MCF 10A (cell line): Measurements from ENCODE around the gene C10orf143. TPM values are rescaled to one million over a fixed set of nuclear protein-coding genes. Genes with fewer than 3 reads are reported as not detected.

ENCODE experiments used
- BruUV-seq: library from RNA; stranded (reverse); fragments of 400-500 nt; replicated peaks from 2 replicates; lab custom pipeline; 2021; lab: Mats Ljungman, UMichigan
- CTCF ChIA-PET: fragments of 300-600 bp; sonication (Branson Sonifier 250); formaldehyde crosslinking; extraction: SDS; loops from one replicate; lab custom pipeline; 2021; ENCODE audit warnings: antibody characterized with exemption, inconsistent platforms; lab: Yijun Ruan, JAX
- POLR2A ChIA-PET: fragments of 300-600, 350-650 bp; sonication (Branson Sonifier 250); formaldehyde crosslinking; extraction: SDS; loops from one replicate; lab custom pipeline; 2020; ENCODE audit warnings: antibody characterized with exemption, inconsistent platforms; lab: Yijun Ruan, JAX
- DNase-seq: peaks from one replicate; pipeline ENCODE4 v3.0.0-alpha.2; 2018; ENCODE audit not compliant: unreplicated experiment
- H3K27ac Mint-ChIP-seq: one replicate; pipeline ENCODE4 v1.8.0; 2022; ENCODE audit warnings: mild to moderate bottlenecking, low read depth, mixed read lengths; ENCODE audit not compliant: unreplicated experiment
- H3K27me3 Mint-ChIP-seq: one replicate; pipeline ENCODE4 v1.8.0; 2022; ENCODE audit warnings: mixed read lengths; ENCODE audit not compliant: insufficient read depth, unreplicated experiment
- H3K36me3 Mint-ChIP-seq: one replicate; pipeline ENCODE4 v1.8.0; 2022; ENCODE audit warnings: mild to moderate bottlenecking, moderate library complexity, mixed read lengths; ENCODE audit not compliant: insufficient read depth, unreplicated experiment
- H3K4me1 Mint-ChIP-seq: one replicate; pipeline ENCODE4 v1.8.0; 2022; ENCODE audit warnings: mixed read lengths; ENCODE audit not compliant: insufficient read depth, unreplicated experiment
- H3K4me3 Mint-ChIP-seq: one replicate; pipeline ENCODE4 v1.8.0; 2022; ENCODE audit warnings: mild to moderate bottlenecking, moderate library complexity, mixed read lengths; ENCODE audit not compliant: unreplicated experiment
- H3K9me3 Mint-ChIP-seq: one replicate; pipeline ENCODE4 v1.8.0; 2022; ENCODE audit warnings: mixed read lengths; ENCODE audit not compliant: unreplicated experiment
- CTCF ChIP-seq: fragments of 200-600 bp; IDR thresholded peaks from one replicate; pipeline ENCODE4 v1.8.0; 2022; ENCODE audit warnings: antibody characterized with exemption, mild to moderate bottlenecking; ENCODE audit not compliant: unreplicated experiment
- intact Hi-C: fragments of 100-400 bp; cut with micrococcal nuclease; formaldehyde crosslinking; loops from 2 replicates; pipeline ENCODE4 v1.14.1; 2022
- total RNA-seq: library from RNA; stranded (reverse); gene quantifications from 2 replicates; pipeline ENCODE4 v1.2.3, GENCODE V29; 2022

The C10orf143 gene
- total RNA-seq, 1 experiment from 2014 or later, result 4.9 TPM

- no peaks in the 10 kb centered on the region for H3K36me3 Mint-ChIP-seq
- no peak for TF ChIP-seq CTCF
- ChIA-PET POLR2A (no interaction called here), CTCF (interaction anchor here (0.7 kb wide), 2 partner anchors 63 to 203 kb away, joined by 3 read pairs; no protein-coding TSS in a partner anchor)
- no peak for DNase-seq
- H3K27me3 Mint-ChIP-seq, result no peaks in the 10 kb centered on the region
- BruUV-seq, result no TSS peak
- no peak overlapping the region for H3K27ac Mint-ChIP-seq
- intact Hi-C loops, result no loop called here
- H3K4me1 Mint-ChIP-seq, result no peaks in the 10 kb centered on the region
- no peak overlapping the region for H3K4me3 Mint-ChIP-seq
- H3K9me3 Mint-ChIP-seq, result no peaks in the 10 kb centered on the region
Measured at GRCh38 chr10:130066743-130067142, 43.9 kb downstream of the C10orf143 start.

DNA sequence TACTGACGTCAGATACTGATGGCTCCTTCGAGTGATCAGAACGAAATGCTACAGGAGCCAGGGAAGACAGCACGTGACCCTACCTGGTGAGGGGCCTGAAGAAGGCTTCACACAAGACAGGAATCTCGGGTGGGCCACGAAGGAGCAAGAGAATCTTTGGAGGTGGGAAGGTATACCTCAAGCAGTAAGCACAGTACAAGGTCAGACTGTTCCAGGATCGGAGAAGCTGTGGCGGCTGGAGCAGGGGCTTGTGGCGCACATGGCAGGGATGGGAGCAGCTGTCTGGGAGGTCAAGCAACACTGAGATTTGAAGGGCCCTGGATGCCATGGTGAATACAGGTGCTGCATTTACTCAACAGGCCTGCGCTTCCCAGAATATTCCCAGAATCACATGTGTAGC, 45.4 kb downstream of the C10orf143 start:
- H3K4me3 Mint-ChIP-seq, result no peak overlapping the region
- BruUV-seq, result no TSS peak
- ChIA-PET CTCF (interaction anchor here (0.7 kb wide), 1 partner anchor 356 kb away, joined by 7 read pairs; no protein-coding TSS in a partner anchor), POLR2A (interaction anchor here (0.6 kb wide), 1 partner anchor 491 kb away, joined by 3 read pairs; no protein-coding TSS in a partner anchor)
- H3K27me3 Mint-ChIP-seq, result no peaks in the 10 kb centered on the region
- intact Hi-C loops, result no loop called here
- H3K9me3 Mint-ChIP-seq, result no peaks in the 10 kb centered on the region
- DNase-seq, result no peak
- no peak overlapping the region for H3K27ac Mint-ChIP-seq
- H3K4me1 Mint-ChIP-seq, result no peaks in the 10 kb centered on the region
- no peak for TF ChIP-seq CTCF
- no peaks in the 10 kb centered on the region for H3K36me3 Mint-ChIP-seq

DNA sequence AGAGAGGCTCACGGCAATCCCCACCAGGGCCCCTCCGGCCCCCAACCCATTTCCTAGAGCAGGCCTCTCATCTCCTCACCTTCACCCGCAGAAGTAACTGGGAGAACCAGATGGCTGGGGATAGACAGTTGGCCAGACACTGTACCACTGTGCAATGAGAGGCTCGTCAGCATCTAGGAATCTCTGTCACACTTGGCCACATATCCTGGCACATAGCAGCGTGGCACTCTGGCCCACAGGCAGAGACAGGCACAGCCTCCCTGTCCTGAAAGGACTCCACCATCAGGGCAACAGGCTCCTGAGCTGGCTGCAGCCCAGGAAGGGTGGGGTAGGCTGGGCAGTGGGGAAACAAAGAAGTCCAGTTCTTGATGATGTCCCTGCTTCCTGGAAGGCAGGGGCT, 45.8 kb downstream of the C10orf143 start:
- ChIA-PET POLR2A (no interaction called here), CTCF (interaction anchor here (0.7 kb wide), 1 partner anchor 355 kb away, joined by 7 read pairs; no protein-coding TSS in a partner anchor)
- no TSS peak for BruUV-seq
- intact Hi-C loops, result no loop called here
- H3K4me3 Mint-ChIP-seq, result no peak overlapping the region
- H3K27me3 Mint-ChIP-seq, result no peaks in the 10 kb centered on the region
- no peak for TF ChIP-seq CTCF
- DNase-seq, result no peak
- no peaks in the 10 kb centered on the region for H3K36me3 Mint-ChIP-seq
- H3K9me3 Mint-ChIP-seq, result no peaks in the 10 kb centered on the region
- H3K4me1 Mint-ChIP-seq, result no peaks in the 10 kb centered on the region
- no peak overlapping the region for H3K27ac Mint-ChIP-seq

- ChIA-PET POLR2A (no interaction called here), CTCF (interaction anchor here (0.5 kb wide), 1 partner anchor 78 kb away, joined by 5 read pairs; no protein-coding TSS in a partner anchor)
- BruUV-seq, result no TSS peak
- Mint-ChIP-seq H3K4me1 (no peaks in the 10 kb centered on the region), H3K9me3 (no peaks in the 10 kb centered on the region), H3K4me3 (no peak overlapping the region), H3K27ac (no peak overlapping the region), H3K27me3 (no peaks in the 10 kb centered on the region), H3K36me3 (no peaks in the 10 kb centered on the region)
- TF ChIP-seq CTCF, result no peak
- intact Hi-C loops, result no loop called here
- DNase-seq, result no peak
Measured at GRCh38 chr10:130062976-130063375, 47.7 kb downstream of the C10orf143 start.
